Kidney (tissue), 14 donors: ENCODE results near the gene CLCN7. TPM values are rescaled to one million over a fixed set of nuclear protein-coding genes. Genes with fewer than 3 reads are reported as not detected.

Experiments used
- DNase-seq, 5 donors: peaks; one replicate each; pipeline ENCODE4 v3.0.0-alpha.2; 2013 to 2020
- FAIRE-seq: peaks from 2 replicates; lab custom pipeline; 2012; peaks lifted over from hg19 to GRCh38; lab: Jason Lieb, UNC
- H3K27ac ChIP-seq, 2 donors: one replicate each; pipeline ENCODE4 v1.7.0; 2013; ENCODE audit warnings: low read depth in 2 of 2, low read length in 2 of 2, inconsistent platforms in 1 of 2
- H3K27me3 ChIP-seq: one replicate; pipeline ENCODE4 v1.7.1; 2013; ENCODE audit warnings: low read length, inconsistent platforms; ENCODE audit not compliant: control insufficient read depth, insufficient read depth
- H3K36me3 ChIP-seq, 3 donors: one replicate each; pipeline versions ENCODE4 v1.7.0 to v1.7.1; 2013; ENCODE audit warnings: low read length in 3 of 3, control low read depth in 1 of 3, inconsistent platforms in 1 of 3; ENCODE audit not compliant: insufficient read depth in 3 of 3, control insufficient read depth in 2 of 3
- H3K4me1 ChIP-seq, 3 donors: one replicate each; pipeline versions ENCODE4 v1.7.0 to v1.7.1; 2013; ENCODE audit warnings: low read length in 3 of 3, inconsistent platforms in 1 of 3, low read depth in 1 of 3; ENCODE audit not compliant: control insufficient read depth in 2 of 3, insufficient read depth in 2 of 3
- H3K4me3 ChIP-seq, 3 donors: one replicate each; pipeline versions ENCODE4 v1.7.0 to v1.8.1; 2013; ENCODE audit warnings: low read length in 3 of 3, control low read depth in 1 of 3, inconsistent platforms in 1 of 3
- H3K9ac ChIP-seq, 3 donors: one replicate each; pipeline versions ENCODE4 v1.7.0 to v1.7.1; 2013; ENCODE audit warnings: low read length in 3 of 3, control low read depth in 1 of 3, inconsistent platforms in 1 of 3
- H3K9me3 ChIP-seq, 3 donors: one replicate each; pipeline versions ENCODE4 v1.7.0 to v1.7.1; 2013; ENCODE audit warnings: low read length in 3 of 3, control low read depth in 1 of 3, inconsistent platforms in 1 of 3; ENCODE audit not compliant: control insufficient read depth in 2 of 3, insufficient read depth in 1 of 3
- intact Hi-C: fragments of 100-400 bp; cut with DNase I; formaldehyde crosslinking; loops from one replicate; pipeline ENCODE4 v1.11.1; 2022
- polyA plus RNA-seq: library from polyadenylated mRNA; stranded (reverse); fragments of 350-450 nt; fragmentation: Illumina TruSeq; extraction: RNeasy Lipid Tissue Mini Kit (QIAGEN cat#74804); gene quantifications from one replicate; pipeline ENCODE4 v1.2.3, GENCODE V29; 2014; ENCODE audit warnings: low read depth, low replicate concordance; ENCODE audit not compliant: insufficient read depth
- total RNA-seq: library from RNA; stranded (reverse); fragmentation: NEBNext Ultra II Directional; extraction: Animal tissue kit (Norgen Biotek cat#: 25700); gene quantifications from one replicate; pipeline ENCODE4 v1.2.1, GENCODE V29; 2021
- TF ChIP-seq, protein P1 (sequence below): IDR thresholded peaks from 3 replicates; pipeline ENCODE4 v1.5.1; 2012; ENCODE audit warnings: mild to moderate bottlenecking, moderate library complexity, borderline replicate concordance; ENCODE audit not compliant: insufficient read depth; ENCODE audit errors: extremely low read depth
- donor health status: control.
- donor health status: control.
- donor health status: control.
- donor health status: control.
- donor health status: control.
- donor health status: DM: yes; HTN: yes; CAD: no.
- donor health status: Normal renal cell carcinoma (clear cell type).

The CLCN7 gene
- total and polyA plus RNA-seq, 2 donors from 2014 or later: 38.9 to 92.5 TPM

- Histone ChIP-seq H3K9me3 (no peaks in the 10 kb centered on the region), H3K36me3 (peaks cover 0 to 3% (median 3%) of the 10 kb centered on the region in 3 donors), H3K27me3 (no peaks in the 10 kb centered on the region), H3K9ac (no peak overlapping the region), H3K27ac (no peak overlapping the region), H3K4me3 (no peak overlapping the region), H3K4me1 (no peaks in the 10 kb centered on the region)
- TF ChIP-seq, protein P1, sequence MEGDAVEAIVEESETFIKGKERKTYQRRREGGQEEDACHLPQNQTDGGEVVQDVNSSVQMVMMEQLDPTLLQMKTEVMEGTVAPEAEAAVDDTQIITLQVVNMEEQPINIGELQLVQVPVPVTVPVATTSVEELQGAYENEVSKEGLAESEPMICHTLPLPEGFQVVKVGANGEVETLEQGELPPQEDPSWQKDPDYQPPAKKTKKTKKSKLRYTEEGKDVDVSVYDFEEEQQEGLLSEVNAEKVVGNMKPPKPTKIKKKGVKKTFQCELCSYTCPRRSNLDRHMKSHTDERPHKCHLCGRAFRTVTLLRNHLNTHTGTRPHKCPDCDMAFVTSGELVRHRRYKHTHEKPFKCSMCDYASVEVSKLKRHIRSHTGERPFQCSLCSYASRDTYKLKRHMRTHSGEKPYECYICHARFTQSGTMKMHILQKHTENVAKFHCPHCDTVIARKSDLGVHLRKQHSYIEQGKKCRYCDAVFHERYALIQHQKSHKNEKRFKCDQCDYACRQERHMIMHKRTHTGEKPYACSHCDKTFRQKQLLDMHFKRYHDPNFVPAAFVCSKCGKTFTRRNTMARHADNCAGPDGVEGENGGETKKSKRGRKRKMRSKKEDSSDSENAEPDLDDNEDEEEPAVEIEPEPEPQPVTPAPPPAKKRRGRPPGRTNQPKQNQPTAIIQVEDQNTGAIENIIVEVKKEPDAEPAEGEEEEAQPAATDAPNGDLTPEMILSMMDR: no peak
- DNase-seq (no peak), FAIRE-seq (no peak)
- intact Hi-C loops: no loop called here
Measured at GRCh38 chr16:1503110-1503955, 28.5 kb upstream of the CLCN7 start.

- intact Hi-C loops: no loop called here
Measured at GRCh38 chr16:1502092-1503004, 27.5 kb upstream of the CLCN7 start.

DNA sequence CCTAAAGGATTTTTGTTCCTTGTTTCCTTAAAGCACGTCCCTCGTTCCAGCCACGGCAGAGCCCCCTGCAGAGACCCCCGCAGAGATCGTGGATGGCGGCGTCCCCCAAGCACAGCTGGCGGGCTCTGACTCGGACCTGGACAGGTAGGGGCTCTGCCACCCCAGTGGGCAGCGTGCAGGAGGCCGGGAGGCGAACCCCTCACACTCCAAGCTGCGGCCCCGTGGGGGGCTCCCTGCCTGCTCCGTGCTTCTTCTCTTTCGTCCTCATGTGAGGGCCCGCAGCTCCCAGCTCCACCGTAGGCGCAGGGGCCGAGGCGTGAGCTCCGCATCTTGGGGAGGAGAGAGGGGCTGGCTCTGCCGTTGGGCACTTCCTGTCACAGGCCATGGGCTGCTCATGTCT, 26.8 kb upstream of the CLCN7 start:
- Histone ChIP-seq H3K9me3 (no peaks in the 10 kb centered on the region), H3K27me3 (no peaks in the 10 kb centered on the region), H3K27ac (no peak overlapping the region), H3K36me3 (peaks cover 0 to 3% (median 3%) of the 10 kb centered on the region in 3 donors), H3K9ac (no peak overlapping the region), H3K4me3 (no peak overlapping the region), H3K4me1 (no peaks in the 10 kb centered on the region)
- DNase-seq: no peak
- TF ChIP-seq, protein P1: no peak
- intact Hi-C loops: no loop called here
- no peak for FAIRE-seq

More at GRCh38 chr16:1502092-1503004, 27.5 kb upstream of the CLCN7 start:
- no peak overlapping the region for H3K27ac ChIP-seq
- no peaks in the 10 kb centered on the region for H3K9me3 ChIP-seq
- FAIRE-seq (no peak), DNase-seq (no peak)
- TF ChIP-seq, protein P1: no peak
- H3K9ac ChIP-seq: no peak overlapping the region
- H3K36me3 ChIP-seq: peaks cover 0 to 3% (median 3%) of the 10 kb centered on the region in 3 donors
- no peaks in the 10 kb centered on the region for H3K27me3 ChIP-seq
- H3K4me1 ChIP-seq: no peaks in the 10 kb centered on the region
- H3K4me3 ChIP-seq: no peak overlapping the region
